Transverse colon (tissue), 4 donors: ENCODE data around the gene ZMYND19. TPM values are rescaled to one million over a fixed set of nuclear protein-coding genes. Genes with fewer than 3 reads are reported as not detected.

Source experiments
- DNase-seq: peaks from one replicate; pipeline ENCODE4 v3.0.0-alpha.2; 2019
- H3K27ac ChIP-seq, 4 donors: fragments of 200-600 bp; sonication (generic); 2 replicates each; pipeline ENCODE4 v1.5.1; 2016 to 2018; ENCODE audit warnings: inconsistent platforms in 4 of 4
- H3K27me3 ChIP-seq: fragments of 200-600 bp; sonication (generic); 2 replicates; pipeline ENCODE4 v1.5.1; 2017; ENCODE audit warnings: inconsistent platforms
- H3K36me3 ChIP-seq, 4 donors: fragments of 200-600 bp; sonication (generic); 2 replicates each; pipeline ENCODE4 v1.5.1; 2017 to 2019; ENCODE audit warnings: inconsistent platforms in 4 of 4
- H3K4me1 ChIP-seq, 4 donors: fragments of 200-600 bp; sonication (generic); 2 replicates each; pipeline ENCODE4 v1.5.1; 2017 to 2020; ENCODE audit warnings: inconsistent platforms in 4 of 4
- H3K4me3 ChIP-seq, 4 donors: fragments of 200-600 bp; sonication (generic); 1 replicate in 1 of 4; 2 replicates in 3 of 4; pipeline versions ENCODE4 v1.5.1 to v1.6.1; 2017 to 2019; ENCODE audit warnings: inconsistent platforms in 4 of 4
- H3K9me3 ChIP-seq, 2 donors: fragments of 200-600 bp; sonication (generic); 2 replicates each; pipeline ENCODE4 v1.5.1; 2017 to 2019; ENCODE audit warnings: inconsistent platforms in 2 of 2
- CTCF ChIP-seq, 5 experiments: fragments of 200-600 bp in 3 of 5; fragments of 450-650 bp in 2 of 5; sonication (generic) in 3 of 5; IDR thresholded peaks; 1 replicate in 2 of 5; 2 replicates in 3 of 5; pipeline ENCODE4 v1.5.1; 2016 to 2017; ENCODE audit warnings: antibody characterized with exemption in 5 of 5, inconsistent platforms in 3 of 5, mild to moderate bottlenecking in 2 of 5, moderate library complexity in 1 of 5
- EP300 ChIP-seq: sonication (generic); formaldehyde crosslinking; IDR thresholded peaks from one replicate; pipeline ENCODE4 v1.6.1; 2017; ENCODE audit warnings: antibody characterized with exemption, low read depth
- POLR2A ChIP-seq: fragments of 450-650 bp; IDR thresholded peaks from one replicate; pipeline ENCODE4 v1.6.1; 2016; ENCODE audit warnings: antibody characterized with exemption, mild to moderate bottlenecking, moderate library complexity
- POLR2AphosphoS5 ChIP-seq, 3 donors: sonication (generic); formaldehyde crosslinking; IDR thresholded peaks; one replicate each; pipeline ENCODE4 v1.6.1; 2016; ENCODE audit warnings: antibody characterized with exemption in 3 of 3
- WGBS, 2 donors: methylation state at CpG; one replicate each; pipeline ENCODE4 v1.1.5; 2018; ENCODE audit warnings: low coverage in 1 of 2; 5-methylcytosine and 5-hydroxymethylcytosine counted together
- in situ Hi-C, 4 donors: fragments of 200-750 bp; cut with MboI; loops; one replicate each; pipeline versions ENCODE4 v1.15.0 to v1.15.1; 2017; ENCODE audit warnings: low sequenced_read_pairs in 3 of 4, low pct_ligation_motif_present in 1 of 4, low pct_unique_long_range_greater_than_20kb in 1 of 4
- intact Hi-C: fragments of 100-400 bp; cut with DNase I; formaldehyde crosslinking; loops from one replicate; pipeline ENCODE4 v1.15.1; 2023; ENCODE audit warnings: low total_unique reads
- total RNA-seq, 4 donors: library from RNA; depleted of rRNA; stranded (reverse); fragments of >200 nt; gene quantifications; one replicate each; pipeline ENCODE4 v1.1.0, GENCODE V29; 2016

The ZMYND19 gene
- total RNA-seq, 4 donors from 2014 or later = 6.7 to 11.5 (median 9.8) TPM

GRCh38 chr9:137583347-137583746, 7.0 kb downstream of the ZMYND19 start:
- in situ Hi-C loops = no loop called here
- no peaks in the 10 kb centered on the region for H3K36me3 ChIP-seq
- no peak for DNase-seq
- no peak for TF ChIP-seq POLR2A
- no peak for TF ChIP-seq POLR2AphosphoS5 (IDR thresholded peaks at IDR 0.05)
- TF ChIP-seq CTCF (IDR thresholded peaks at IDR 0.05) = no peak
- WGBS, 2 donors = 85 to 88% methylated on average over 4 to 14 of the region's 14 CpGs
- no peak overlapping the region for H3K4me3 ChIP-seq
- H3K27me3 ChIP-seq = no peaks in the 10 kb centered on the region
- intact Hi-C loops = no loop called here
- peaks cover 4 to 6% (median 5%) of the 10 kb centered on the region in 4 donors for H3K4me1 ChIP-seq
- H3K27ac ChIP-seq = no peak overlapping the region
- H3K9me3 ChIP-seq = no peaks in the 10 kb centered on the region

GRCh38 chr9:137582286-137582860, 7.9 kb downstream of the ZMYND19 start:
- Histone ChIP-seq H3K4me3 (no peak overlapping the region), H3K27ac (no peak overlapping the region), H3K4me1 (peaks cover 10 to 15% (median 13%) of the 10 kb centered on the region in 4 donors), H3K36me3 (no peaks in the 10 kb centered on the region), H3K27me3 (no peaks in the 10 kb centered on the region), H3K9me3 (no peaks in the 10 kb centered on the region)
- TF ChIP-seq POLR2AphosphoS5 (IDR thresholded peaks at IDR 0.05) (no peak), CTCF (IDR thresholded peaks at IDR 0.05) (peak in 2 of 5 experiments; percentile 31 to 36)
- intact Hi-C loops (no loop called here), in situ Hi-C loops (no loop called here)
- WGBS, 2 donors = 86% methylated on average over 20 of the region's 20 CpGs; no CpG with 5 or more reads in 1 of the 2 donors
- no peak for DNase-seq

GRCh38 chr9:137581361-137582285, 8.7 kb downstream of the ZMYND19 start:
- H3K27me3 ChIP-seq = no peaks in the 10 kb centered on the region
- intact Hi-C loops = no loop called here

GRCh38 chr9:137580954-137581322, 9.4 kb downstream of the ZMYND19 start:
- WGBS, 2 donors = 82% methylated on average over 4 of the region's 4 CpGs; no CpG with 5 or more reads in 1 of the 2 donors
- in situ Hi-C loops = no loop called here
- Histone ChIP-seq H3K36me3 (no peaks in the 10 kb centered on the region), H3K9me3 (no peaks in the 10 kb centered on the region), H3K4me1 (peaks cover 15 to 29% (median 25%) of the 10 kb centered on the region in 4 donors), H3K27me3 (no peaks in the 10 kb centered on the region), H3K27ac (no peak overlapping the region), H3K4me3 (no peak overlapping the region)
- no peak for TF ChIP-seq POLR2A
- no peak for TF ChIP-seq CTCF (IDR thresholded peaks at IDR 0.05)
- TF ChIP-seq EP300 = no peak
- TF ChIP-seq POLR2AphosphoS5 (IDR thresholded peaks at IDR 0.05) = no peak
- no peak for DNase-seq
- intact Hi-C loops = no loop called here

More at GRCh38 chr9:137581361-137582285, 8.7 kb downstream of the ZMYND19 start:
- DNase-seq = no peak
- H3K27ac ChIP-seq = no peak overlapping the region
- no peaks in the 10 kb centered on the region for H3K9me3 ChIP-seq
- peaks cover 15 to 22% (median 20%) of the 10 kb centered on the region in 4 donors for H3K4me1 ChIP-seq
- no peak overlapping the region for H3K4me3 ChIP-seq
- in situ Hi-C loops = no loop called here
- TF ChIP-seq POLR2A (no peak), CTCF (IDR thresholded peaks at IDR 0.05) (no peak)
- WGBS, 2 donors = 76 to 92% methylated on average over 3 to 22 of the region's 22 CpGs
- H3K36me3 ChIP-seq = no peaks in the 10 kb centered on the region
